Uterus (tissue), 2 donors: ENCODE data around the gene TMEM114.

Source experiments
- POLR2A ChIP-seq, 2 donors: fragments of 450-650 bp; IDR thresholded peaks; one replicate each; pipeline ENCODE4 v1.6.1; 2016; ENCODE audit warnings: antibody characterized with exemption in 2 of 2, mild to moderate bottlenecking in 1 of 2, moderate library complexity in 1 of 2
- TF ChIP-seq, protein P1 (sequence below), 4 experiments: fragments of 200-600 bp in 2 of 4; fragments of 450-650 bp in 2 of 4; sonication (generic) in 2 of 4; IDR thresholded peaks; one replicate each; pipeline ENCODE4 v1.5.1; 2016 to 2019; ENCODE audit warnings: antibody characterized with exemption in 4 of 4, mild to moderate bottlenecking in 2 of 4, moderate library complexity in 1 of 4

DNA sequence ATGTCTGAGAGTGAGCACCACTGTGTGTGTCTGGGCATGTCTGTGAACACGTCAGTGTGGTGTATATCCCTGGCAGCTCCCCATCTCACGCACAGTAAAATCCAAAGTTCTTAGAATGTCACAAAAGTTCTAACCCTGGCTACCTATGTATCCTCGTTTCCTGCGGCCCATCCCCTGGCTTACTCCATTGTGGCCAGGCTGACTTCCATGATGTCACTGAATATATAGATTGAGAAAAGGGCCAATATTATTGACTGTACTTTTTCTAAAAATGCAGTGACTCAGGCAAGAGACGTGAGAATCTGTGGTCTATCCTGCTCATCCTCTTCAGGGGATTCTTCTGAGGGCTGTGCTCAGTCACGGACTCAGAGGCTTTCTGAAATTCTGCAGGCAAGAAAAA lies 30.2 kb upstream of the TMEM114 start:
- TF ChIP-seq, protein P1, sequence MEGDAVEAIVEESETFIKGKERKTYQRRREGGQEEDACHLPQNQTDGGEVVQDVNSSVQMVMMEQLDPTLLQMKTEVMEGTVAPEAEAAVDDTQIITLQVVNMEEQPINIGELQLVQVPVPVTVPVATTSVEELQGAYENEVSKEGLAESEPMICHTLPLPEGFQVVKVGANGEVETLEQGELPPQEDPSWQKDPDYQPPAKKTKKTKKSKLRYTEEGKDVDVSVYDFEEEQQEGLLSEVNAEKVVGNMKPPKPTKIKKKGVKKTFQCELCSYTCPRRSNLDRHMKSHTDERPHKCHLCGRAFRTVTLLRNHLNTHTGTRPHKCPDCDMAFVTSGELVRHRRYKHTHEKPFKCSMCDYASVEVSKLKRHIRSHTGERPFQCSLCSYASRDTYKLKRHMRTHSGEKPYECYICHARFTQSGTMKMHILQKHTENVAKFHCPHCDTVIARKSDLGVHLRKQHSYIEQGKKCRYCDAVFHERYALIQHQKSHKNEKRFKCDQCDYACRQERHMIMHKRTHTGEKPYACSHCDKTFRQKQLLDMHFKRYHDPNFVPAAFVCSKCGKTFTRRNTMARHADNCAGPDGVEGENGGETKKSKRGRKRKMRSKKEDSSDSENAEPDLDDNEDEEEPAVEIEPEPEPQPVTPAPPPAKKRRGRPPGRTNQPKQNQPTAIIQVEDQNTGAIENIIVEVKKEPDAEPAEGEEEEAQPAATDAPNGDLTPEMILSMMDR (IDR thresholded peaks at IDR 0.05): no peak
- no peak for TF ChIP-seq POLR2A (IDR thresholded peaks at IDR 0.05)
